DMS79 (cell line): ENCODE data around the gene EPHA6.
"Not testable (repeated sequence)": the region's sequence is repeated elsewhere in the genome, so short reads cannot be mapped to it uniquely, and the experiment has no call there.

Experiments used
- DNase-seq: peaks from one replicate; lab custom pipeline; 2025; lab: John Stamatoyannopoulos, UW

Gene EPHA6

DNA sequence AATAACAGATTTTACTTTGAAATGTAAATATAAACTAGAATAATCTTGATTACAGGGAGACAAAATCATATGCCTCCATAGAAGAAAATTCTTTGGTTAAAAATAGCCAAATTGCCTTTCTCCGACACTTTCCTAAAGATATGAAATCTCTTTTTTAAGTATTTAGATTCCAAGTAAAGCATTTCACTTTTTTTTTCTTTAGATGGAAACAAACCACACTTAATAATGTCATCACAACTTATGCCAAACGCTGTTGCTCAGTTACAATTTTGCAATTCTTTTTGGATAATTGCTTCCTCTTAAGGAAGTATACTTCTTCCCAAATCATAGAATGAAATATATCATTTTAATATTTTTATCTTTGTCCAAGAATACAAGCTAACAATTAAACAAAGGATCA lies 656.1 kb downstream of the EPHA6 start:
- DNase-seq: no peak

DNA sequence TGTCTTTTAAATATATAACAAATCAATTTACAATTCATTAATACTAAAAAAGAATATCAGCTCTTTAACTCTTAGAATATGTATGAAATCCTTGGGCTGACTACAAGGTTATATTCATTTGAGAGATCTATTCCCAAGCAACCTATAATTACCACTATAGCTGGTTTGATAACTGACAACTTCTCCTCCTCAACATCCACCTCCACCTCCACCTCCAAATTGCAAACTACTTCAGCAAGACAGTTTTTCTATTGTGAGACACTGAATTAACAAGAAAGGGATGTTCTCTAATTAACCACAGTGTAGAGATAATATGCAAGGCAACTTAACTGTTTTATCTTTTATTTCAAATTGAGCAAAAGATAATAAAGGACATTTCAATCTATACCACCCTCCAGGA lies 665.3 kb downstream of the EPHA6 start:
- DNase-seq: no peak

DNA sequence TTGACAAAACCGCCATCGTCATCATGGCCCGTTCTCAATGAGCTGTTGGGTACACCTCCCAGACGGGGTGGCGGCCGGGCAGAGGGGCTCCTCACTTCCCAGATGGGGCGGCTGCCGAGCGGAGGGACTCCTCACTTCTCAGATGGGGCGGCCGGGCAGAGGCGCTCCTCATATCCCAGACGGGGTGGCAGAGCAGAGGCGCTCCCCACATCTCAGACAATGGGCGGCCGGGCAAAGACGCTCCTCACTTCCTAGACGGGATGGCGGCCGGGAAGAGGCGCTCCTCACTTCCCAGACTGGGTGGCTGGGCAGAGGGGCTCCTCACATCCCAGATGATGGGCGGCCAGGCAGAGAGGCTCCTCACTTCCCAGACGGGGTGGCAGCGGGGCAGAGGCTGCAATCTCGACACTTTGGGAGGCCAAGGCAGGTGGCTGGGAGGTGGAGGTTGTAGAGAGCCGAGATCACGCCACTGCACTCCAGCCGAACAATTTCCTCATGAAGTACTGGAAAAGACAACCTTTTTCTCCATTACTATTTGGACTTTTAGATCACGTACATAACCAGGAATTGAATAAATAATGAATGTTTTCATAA lies 666.4 kb downstream of the EPHA6 start:
- DNase-seq: not testable (repeated sequence)

DNA sequence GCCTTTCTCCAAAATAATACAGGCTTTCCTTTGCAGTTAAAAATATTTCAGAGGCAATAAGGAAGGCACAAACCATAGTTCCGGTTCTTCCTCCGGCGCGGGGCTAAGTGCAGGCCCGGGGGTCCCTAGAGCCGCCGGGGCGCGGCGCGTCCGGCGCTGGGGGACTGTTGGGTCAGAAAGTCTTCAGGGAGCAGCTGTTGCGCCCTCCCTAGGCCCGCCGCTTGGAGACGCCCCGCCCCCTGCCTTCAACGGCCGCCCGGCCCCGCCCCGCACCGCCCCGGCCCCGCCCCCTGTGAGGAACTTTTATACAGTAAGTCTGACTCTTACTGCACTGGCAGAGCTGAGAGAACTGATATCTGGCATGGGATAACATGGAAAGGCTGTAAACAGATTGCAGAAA lies 667.0 kb downstream of the EPHA6 start:
- DNase-seq: no peak

DNA sequence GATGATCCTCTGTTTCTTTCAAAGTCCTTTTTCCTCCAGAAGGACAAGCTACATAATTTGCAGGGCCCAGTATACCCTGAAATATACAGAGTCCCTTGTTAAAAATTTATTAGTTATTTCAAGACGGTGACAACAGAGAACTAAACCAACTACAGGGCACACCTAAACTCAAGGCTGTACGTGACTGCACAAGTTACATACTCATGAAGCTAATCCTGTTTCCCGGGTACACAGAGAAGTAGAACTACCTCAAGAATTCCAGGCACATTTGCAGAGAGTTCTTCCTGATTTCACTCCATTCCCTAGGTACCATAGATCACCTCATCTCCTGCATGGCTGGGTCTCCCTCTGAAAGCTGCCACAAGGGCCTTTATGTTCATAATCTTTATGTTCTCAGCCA lies 670.8 kb downstream of the EPHA6 start:
- no peak for DNase-seq

DNA sequence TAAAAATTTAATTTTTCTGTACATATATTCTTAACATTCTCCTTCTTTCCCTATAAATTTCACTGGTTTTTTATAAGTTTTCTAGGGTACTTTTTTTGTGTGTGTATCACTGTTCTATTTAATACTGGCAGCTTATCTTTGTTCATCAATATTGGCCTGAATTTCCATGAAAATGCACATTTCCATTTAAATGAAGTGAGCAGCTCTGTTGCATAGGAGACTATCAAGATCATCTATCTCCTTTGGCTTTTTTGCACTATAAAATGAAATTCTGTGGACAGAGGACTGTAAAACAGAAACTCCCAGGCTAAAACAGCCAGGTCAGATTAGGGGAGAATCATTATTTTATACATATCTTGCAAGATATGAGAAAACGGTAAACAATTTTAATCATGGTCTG lies 673.2 kb downstream of the EPHA6 start:
- no peak for DNase-seq

DNA sequence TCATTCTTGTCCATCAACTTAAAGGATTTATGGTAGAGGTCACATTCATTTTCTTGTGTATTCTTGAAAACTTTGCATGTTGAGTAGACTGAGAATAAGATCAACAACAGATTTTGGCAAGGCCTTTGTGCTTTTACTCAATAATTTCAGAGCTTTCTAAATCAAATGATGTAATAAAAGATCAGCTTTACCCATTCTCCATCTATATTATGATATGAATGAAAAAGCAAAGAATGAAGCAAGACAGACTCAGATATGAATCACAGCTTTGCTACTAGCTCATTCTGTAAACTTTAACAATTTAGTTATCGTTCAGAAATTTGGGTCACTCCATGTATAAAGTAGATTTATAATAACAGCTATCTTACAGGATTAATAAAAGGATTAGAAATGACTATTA lies 674.3 kb downstream of the EPHA6 start:
- no peak for DNase-seq

DNA sequence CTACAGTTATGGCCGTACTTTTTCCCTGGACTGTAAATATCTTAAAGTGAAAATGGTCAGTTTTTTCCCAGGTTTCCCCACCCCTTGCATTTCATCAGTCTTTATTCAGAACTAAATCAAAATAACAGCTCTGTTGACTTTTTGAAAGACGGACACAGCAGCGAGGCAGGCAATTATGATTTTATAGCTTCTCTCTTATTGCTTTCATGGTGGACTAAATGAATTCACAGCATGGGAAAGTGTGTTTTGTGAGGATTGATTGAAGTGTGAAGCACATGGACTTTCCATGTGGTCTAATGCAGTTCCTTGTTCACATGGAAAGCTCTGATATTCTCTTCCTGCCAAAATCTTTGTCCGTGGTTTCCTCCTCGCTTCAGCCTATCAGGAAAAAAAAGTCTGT lies 681.5 kb downstream of the EPHA6 start:
- no peak for DNase-seq

DNA sequence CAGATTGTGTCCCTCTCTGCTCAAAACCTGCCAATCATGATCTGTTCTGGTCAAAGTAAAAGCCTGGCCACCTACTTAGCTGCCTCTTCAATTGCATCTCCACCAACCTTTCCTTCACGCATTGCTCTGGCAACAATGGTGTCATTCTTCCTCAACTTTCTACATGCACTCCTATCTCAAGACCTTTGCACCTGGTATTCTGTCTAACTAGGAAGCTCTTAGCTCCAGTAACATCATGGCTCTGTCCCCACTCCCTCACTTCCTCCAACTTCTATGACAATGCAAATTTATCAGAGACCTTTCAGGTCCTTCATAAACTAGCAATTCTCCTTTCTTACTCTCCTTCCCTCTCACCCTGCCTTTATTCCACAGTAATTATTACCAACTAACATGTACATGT lies 682.7 kb downstream of the EPHA6 start:
- DNase-seq: no peak

DNA sequence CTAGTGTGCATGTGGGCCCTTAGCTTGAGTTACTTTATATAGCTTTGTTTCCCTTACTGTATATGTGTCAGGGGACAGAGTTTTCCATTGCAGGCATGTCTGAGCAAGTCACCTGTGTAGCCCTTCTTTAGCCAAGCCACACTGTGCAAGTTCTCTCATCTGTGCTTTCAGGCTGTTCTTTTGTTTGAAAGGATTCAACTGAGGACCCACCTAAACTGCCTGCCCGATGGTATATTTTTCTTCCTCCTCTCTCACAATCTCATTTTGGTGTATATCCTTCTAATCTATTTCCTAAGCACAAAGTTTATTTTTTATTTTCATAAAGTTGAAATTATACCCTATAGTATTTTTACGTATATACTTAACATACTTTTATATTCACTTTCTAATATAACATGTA lies 690.1 kb downstream of the EPHA6 start:
- no peak for DNase-seq

DNA sequence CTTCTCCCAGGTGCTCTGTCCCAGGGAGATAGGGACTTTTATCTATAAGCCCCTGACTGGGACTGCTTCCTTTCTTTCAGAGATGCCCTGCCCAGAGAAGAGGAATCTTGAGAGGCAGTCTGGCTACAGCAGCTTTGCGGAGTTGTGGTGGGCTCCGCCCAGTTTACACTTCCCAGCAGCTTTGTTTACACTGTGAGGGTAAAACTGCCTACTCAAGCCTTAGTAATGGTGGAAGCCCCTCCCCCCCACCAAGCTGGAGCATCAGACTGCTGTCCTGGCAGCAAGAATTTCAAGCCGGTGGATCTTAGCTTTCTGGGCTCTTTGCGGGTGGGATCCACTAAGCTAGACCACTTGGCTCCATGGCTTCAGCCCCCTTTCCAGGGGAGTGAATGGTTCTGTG lies 696.4 kb downstream of the EPHA6 start:
- no peak for DNase-seq

DNA sequence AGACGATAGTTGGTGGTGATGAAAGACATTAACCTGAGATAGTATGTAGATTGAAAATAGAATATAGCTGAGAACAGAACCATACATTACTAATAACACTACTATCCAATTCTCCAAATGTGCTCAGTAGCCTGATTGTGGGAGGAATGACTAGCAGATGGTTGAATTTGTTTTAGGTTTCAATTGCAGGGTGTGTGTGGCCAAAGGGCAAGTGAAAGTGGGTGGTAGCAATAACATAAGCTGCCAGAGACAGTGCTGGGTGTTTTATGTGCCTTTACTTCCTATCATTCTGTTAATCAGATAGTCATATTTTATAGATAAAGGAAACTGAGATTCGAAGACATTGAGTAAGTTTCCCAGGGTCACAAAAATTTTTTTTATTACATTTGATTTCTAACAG lies 700.7 kb downstream of the EPHA6 start:
- no peak for DNase-seq

DNA sequence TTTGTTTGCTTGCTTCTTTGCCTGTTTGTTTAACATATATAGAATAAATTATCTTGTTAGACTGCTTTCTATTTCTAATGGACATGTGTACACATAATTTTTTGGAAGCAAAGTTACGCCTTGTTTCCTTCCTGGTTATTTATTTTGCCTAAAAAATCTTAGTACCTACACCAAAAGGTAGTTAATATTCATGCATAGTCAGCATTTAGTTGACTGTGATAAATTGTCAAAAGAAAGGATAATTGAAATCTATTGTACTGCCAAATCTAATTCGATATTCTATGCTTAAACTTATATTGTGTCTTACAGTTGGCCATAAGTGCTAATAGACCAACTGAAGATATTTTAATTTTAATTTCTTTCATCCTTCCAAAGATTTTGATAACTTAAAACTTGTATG lies 716.3 kb downstream of the EPHA6 start:
- no peak for DNase-seq

DNA sequence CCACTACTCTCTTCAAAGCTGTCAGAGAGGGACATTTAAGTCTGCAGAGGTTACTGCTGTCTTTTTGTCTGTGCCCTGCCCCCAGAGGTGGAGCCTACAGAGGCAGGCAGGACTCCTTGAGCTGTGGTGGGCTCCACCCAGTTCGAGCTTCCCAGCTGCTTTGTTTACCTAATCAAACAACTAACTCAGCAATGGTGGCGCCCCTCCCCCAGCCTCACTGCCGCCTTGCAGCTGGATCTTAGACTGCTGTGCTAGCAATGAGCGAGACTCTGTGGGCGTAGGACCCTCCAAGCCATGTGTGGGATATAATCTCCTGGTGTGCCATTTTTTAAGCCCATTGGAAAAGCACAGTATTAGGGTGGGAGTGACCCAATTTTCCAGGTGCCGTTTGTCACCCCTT lies 733.2 kb downstream of the EPHA6 start:
- not testable (repeated sequence) for DNase-seq

DNA sequence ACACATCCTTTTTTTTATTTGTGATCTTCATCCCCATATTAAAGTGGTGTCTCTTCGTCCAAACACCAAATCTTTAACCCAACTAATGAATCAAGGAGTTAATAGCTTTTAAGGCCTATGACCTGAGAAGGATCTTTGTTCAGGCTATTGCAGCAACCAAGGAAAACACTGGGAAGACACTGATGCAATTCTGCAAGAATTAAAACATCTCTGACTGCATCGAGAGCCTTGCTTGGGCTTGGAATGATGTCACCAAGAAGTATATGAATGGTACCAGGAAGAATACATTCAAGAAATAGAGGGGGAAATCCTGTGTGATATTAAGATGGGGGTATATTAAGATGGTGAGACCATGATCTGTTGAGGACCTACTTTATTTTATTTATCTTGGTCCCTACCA lies 736.0 kb downstream of the EPHA6 start:
- DNase-seq: no peak

DNA sequence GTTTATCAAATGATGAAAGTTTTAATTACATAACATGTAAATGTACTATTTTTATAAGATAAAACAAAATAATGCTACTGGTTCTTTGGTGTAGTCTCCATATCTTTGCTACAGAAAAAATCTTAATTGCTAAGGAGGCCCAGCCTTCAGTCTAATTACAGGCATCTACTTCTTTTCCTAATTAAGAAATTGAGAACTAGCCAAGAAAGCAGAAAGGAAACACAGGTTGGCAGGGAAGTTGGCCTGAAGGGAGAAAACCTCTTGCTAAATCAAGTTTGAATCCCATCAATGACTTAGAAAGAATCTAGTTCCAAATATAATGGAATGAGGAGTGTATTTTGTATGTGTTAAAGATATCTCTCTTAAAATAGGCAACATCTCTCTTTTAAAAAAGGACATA lies 737.8 kb downstream of the EPHA6 start:
- DNase-seq: no peak

DNA sequence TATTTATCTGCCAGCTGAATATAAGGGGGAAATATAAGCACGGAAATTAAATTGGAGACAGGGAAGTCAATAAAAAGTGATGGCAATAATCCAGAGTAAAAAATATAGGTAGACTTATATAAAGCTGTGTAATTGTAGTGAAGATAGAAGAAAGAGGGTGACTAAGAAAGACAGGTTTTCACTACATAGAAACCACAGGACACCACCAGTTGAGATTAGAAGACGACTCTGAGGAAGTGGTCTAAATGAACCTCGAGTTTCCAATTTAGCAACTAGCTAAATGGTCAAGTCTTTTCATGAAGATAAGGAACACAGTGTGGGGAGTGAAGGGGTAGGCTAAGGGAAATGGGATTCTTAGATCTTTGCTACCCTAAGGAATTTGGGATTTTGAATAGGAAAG lies 761.3 kb downstream of the EPHA6 start:
- no peak for DNase-seq

DNA sequence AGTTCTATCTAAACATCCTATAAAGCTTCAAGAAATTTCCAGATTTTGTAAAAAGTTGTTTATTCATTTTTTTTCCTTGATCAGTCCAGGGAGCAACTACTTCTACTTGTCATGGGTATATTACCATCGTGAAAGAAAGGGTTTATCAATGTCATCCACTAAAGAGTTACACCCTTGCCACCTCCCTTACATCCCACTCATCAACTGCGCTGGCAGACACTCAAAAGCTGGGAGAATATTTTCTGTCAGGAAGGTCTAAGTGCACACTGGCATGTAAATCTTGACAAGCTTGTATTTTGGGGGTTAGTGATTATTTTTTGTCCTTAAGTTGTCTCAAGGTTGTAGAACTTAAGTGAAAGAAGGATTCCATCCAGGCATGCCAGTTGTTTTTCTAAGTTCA lies 761.8 kb downstream of the EPHA6 start:
- DNase-seq: no peak

DNA sequence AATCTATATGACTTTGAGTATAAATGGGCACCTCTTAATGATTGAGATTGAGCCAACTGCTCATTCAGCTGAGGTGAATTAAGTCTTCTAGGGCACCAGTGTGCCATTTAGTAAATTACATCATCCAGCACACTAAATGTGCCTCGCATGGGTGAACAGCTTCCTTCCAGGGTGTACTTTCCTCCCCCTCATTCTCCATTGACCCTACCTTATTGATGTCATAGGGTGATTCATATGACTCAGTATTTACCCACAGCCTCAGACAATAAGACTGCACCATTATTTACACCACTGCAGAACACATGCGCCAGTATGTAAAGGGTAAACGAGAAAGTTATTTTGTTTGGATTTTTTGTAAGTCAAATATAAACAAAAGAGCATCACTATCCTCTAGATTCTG lies 765.0 kb downstream of the EPHA6 start:
- DNase-seq: no peak

DNA sequence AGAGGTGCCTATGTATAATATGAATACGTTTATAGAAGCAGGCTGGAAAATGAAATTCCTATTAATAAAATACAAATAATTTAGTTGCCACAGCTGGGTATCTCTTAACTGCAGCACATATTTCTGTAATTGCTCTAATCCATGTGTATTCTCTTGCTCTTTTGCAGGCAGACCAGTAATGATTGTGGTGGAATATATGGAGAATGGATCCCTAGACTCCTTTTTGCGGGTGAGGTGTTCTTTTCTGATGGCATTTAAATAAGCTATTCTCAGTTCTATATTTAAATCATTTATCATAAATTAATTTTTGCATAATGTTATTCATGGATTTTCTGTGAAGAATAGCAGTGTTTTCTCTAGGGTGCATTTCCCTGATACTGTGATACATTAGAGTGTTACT lies 796.2 kb downstream of the EPHA6 start:
- DNase-seq: no peak

DNA sequence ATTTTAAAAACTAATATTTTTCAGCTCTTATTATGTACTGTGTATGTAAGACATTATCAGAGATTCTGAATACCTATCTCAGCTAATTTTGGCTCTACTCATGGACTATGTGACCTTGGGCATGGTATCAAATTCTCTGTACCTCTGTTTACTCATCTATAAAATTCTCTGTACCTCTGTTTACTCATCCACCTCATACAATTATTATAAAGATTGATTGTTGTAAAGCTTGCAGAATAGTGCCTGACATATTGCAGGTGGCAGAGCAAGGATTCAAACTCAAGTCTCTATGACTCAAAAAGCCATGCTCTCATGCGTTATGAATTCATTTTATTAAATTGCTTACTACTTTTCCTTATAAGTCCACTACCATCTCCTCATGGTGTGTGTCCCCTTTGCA lies 798.2 kb downstream of the EPHA6 start:
- DNase-seq: no peak

DNA sequence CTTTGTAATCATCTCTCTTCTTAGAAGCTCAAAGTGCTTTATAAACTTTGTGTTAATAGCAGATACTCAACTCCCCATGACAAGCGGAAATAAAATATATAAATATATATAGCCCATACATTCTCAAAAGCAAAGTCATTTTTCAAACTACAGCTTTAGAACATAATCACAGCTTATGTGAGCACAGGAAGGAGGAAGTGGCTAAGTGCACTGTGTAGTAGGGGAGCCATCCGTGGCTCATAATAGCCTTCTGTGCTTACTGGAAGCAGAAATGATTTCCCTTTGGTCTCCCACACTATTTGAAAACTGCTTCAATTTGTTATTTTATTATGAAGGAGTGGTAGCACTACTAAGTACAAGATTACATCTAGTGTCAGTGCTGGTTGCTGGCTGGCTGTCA lies 798.7 kb downstream of the EPHA6 start:
- no peak for DNase-seq

DNA sequence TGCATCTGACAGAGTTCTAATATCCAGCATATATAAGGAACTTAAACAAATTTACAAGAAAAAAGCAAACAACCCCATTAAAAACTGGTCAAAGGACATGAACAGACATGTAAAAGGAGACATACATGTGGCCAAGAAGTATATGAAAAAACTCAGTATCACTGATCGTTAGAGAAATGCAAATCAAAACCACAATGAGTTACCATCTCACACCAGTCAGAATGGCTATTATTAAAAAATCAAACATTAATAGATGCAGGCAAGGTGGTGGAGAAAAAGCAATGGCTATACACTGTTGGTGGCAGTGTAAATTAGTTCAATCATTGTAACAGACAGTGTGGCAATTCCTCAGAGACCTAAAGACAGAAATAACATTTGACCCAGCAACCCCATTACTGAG lies 806.1 kb downstream of the EPHA6 start:
- DNase-seq: not testable (repeated sequence)

DNA sequence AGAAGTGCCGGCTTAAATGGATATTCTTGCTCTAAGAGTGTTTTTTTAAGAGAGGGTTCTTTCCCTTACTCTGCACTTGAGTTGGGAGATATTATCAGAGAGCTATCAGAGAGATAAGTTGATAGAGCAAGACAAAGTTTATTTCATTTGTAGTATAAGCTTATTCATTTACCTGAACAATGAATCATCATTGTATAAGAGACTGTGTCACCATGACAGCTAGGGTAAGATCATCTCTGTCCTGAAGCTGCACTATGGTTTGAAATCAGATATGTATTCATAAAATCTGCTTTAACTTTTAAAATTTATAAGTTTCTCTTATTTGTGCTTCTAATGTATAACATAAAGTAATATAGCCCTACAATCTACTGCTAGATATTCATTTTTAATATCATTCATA lies 822.1 kb downstream of the EPHA6 start:
- DNase-seq: no peak

DNA sequence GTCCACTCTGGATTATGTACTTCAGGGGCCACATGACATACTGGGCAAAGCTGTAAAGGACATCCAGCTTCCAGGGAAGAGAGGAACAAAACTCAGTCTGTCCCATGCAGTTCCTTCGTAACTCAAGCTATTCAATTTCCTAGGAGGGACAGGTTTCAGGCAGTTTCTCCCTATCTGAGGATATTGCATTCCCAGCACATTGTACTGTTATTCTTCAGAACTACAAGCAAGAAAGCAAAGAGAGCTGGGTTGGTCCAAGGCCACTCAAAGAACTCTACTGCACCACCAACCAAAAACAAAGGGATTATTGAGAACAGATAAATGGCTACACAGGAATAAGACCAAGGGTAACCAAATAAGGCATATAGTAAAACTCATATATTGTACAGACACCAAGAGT lies 832.5 kb downstream of the EPHA6 start:
- no peak for DNase-seq
